Measurements from ENCODE around the gene CST3.
A peak's percentile ranks its signal among the peaks of the same experiment; 100 is the strongest.
"Not testable (repeated sequence)": the region's sequence is repeated elsewhere in the genome, so short reads cannot be mapped to it uniquely, and the experiment has no call there.

The CST3 gene

GRCh38 chr20:23637282-23638221 is at the start of gene CST3:
CST3 (minus strand) TSS chr20:23637955; CDS start chr20:23637862, 93 bp downstream.
- Histone ChIP-seq H3K36me3 (ENCODE audit: control insufficient read depth, insufficient read depth, low read length) (peaks cover 9% of the 10 kb centered on the region), H3K27ac (ENCODE audit: low read depth, low read length) (peak within 1 kb of the TSS; percentile 95), H3K4me3 (ENCODE audit: low read length) (peak within 1 kb of the TSS; percentile 83), H3K4me1 (ENCODE audit: control insufficient read depth, insufficient read depth, low read length) (peaks cover 7% of the 10 kb centered on the region), H3K9ac (ENCODE audit: low read length) (peak within 1 kb of the TSS; percentile 81), H3K27me3 (ENCODE audit: control insufficient read depth, insufficient read depth, low read length) (no peaks in the 10 kb centered on the region)

GRCh38 chr20:23686046-23686750 is 48.4 kb upstream of the CST3 start:
- H3K4me3 ChIP-seq (ENCODE audit: low read length), result no peak overlapping the region
- H3K27me3 ChIP-seq (ENCODE audit: control insufficient read depth, insufficient read depth, low read length), result no peaks in the 10 kb centered on the region
- H3K36me3 ChIP-seq (ENCODE audit: control insufficient read depth, insufficient read depth, low read length), result no peaks in the 10 kb centered on the region
- H3K27ac ChIP-seq (ENCODE audit: low read depth, low read length), result no peak overlapping the region
- no peaks in the 10 kb centered on the region for H3K4me1 ChIP-seq (ENCODE audit: control insufficient read depth, insufficient read depth, low read length)
- no peak overlapping the region for H3K9ac ChIP-seq (ENCODE audit: low read length)

GRCh38 chr20:23685529-23685896 is 47.8 kb upstream of the CST3 start:
- H3K27me3 ChIP-seq (ENCODE audit: control insufficient read depth, insufficient read depth, low read length); H3K9ac ChIP-seq (ENCODE audit: low read length); H3K27ac ChIP-seq (ENCODE audit: low read depth, low read length); H3K4me1 ChIP-seq (ENCODE audit: control insufficient read depth, insufficient read depth, low read length); H3K36me3 ChIP-seq (ENCODE audit: control insufficient read depth, insufficient read depth, low read length); H3K4me3 ChIP-seq (ENCODE audit: low read length): not testable (repeated sequence)

GRCh38 chr20:23684261-23684660 is 46.5 kb upstream of the CST3 start:
- Histone ChIP-seq H3K27me3 (ENCODE audit: control insufficient read depth, insufficient read depth, low read length) (no peaks in the 10 kb centered on the region), H3K9ac (ENCODE audit: low read length) (no peak overlapping the region), H3K27ac (ENCODE audit: low read depth, low read length) (no peak overlapping the region), H3K36me3 (ENCODE audit: control insufficient read depth, insufficient read depth, low read length) (no peaks in the 10 kb centered on the region), H3K4me3 (ENCODE audit: low read length) (no peak overlapping the region), H3K4me1 (ENCODE audit: control insufficient read depth, insufficient read depth, low read length) (no peaks in the 10 kb centered on the region)

- H3K27ac ChIP-seq (ENCODE audit: low read depth, low read length), result no peak overlapping the region
- no peak overlapping the region for H3K9ac ChIP-seq (ENCODE audit: low read length)
Observed at GRCh38 chr20:23683807-23684206, 46.1 kb upstream of the CST3 start.

GRCh38 chr20:23683281-23683680 is 45.5 kb upstream of the CST3 start:
- Histone ChIP-seq H3K4me3 (ENCODE audit: low read length) (no peak overlapping the region), H3K4me1 (ENCODE audit: control insufficient read depth, insufficient read depth, low read length) (no peaks in the 10 kb centered on the region), H3K9ac (ENCODE audit: low read length) (no peak overlapping the region), H3K27ac (ENCODE audit: low read depth, low read length) (no peak overlapping the region), H3K27me3 (ENCODE audit: control insufficient read depth, insufficient read depth, low read length) (no peaks in the 10 kb centered on the region), H3K36me3 (ENCODE audit: control insufficient read depth, insufficient read depth, low read length) (no peaks in the 10 kb centered on the region)

More at GRCh38 chr20:23683807-23684206, 46.1 kb upstream of the CST3 start:
- H3K4me3 ChIP-seq (ENCODE audit: low read length), result no peak overlapping the region
- H3K27me3 ChIP-seq (ENCODE audit: control insufficient read depth, insufficient read depth, low read length), result no peaks in the 10 kb centered on the region
- no peaks in the 10 kb centered on the region for H3K36me3 ChIP-seq (ENCODE audit: control insufficient read depth, insufficient read depth, low read length)
- no peaks in the 10 kb centered on the region for H3K4me1 ChIP-seq (ENCODE audit: control insufficient read depth, insufficient read depth, low read length)

GRCh38 chr20:23680146-23680545 is 42.4 kb upstream of the CST3 start:
- no peak overlapping the region for H3K27ac ChIP-seq (ENCODE audit: low read depth, low read length)
- H3K4me3 ChIP-seq (ENCODE audit: low read length), result no peak overlapping the region
- no peaks in the 10 kb centered on the region for H3K4me1 ChIP-seq (ENCODE audit: control insufficient read depth, insufficient read depth, low read length)
- no peaks in the 10 kb centered on the region for H3K27me3 ChIP-seq (ENCODE audit: control insufficient read depth, insufficient read depth, low read length)
- no peaks in the 10 kb centered on the region for H3K36me3 ChIP-seq (ENCODE audit: control insufficient read depth, insufficient read depth, low read length)
- H3K9ac ChIP-seq (ENCODE audit: low read length), result no peak overlapping the region

GRCh38 chr20:23679133-23680092 is 41.7 kb upstream of the CST3 start:
- H3K4me1 ChIP-seq (ENCODE audit: control insufficient read depth, insufficient read depth, low read length), result no peaks in the 10 kb centered on the region
- no peaks in the 10 kb centered on the region for H3K27me3 ChIP-seq (ENCODE audit: control insufficient read depth, insufficient read depth, low read length)
- H3K27ac ChIP-seq (ENCODE audit: low read depth, low read length), result no peak overlapping the region
- H3K9ac ChIP-seq (ENCODE audit: low read length), result no peak overlapping the region
- H3K36me3 ChIP-seq (ENCODE audit: control insufficient read depth, insufficient read depth, low read length), result no peaks in the 10 kb centered on the region
- H3K4me3 ChIP-seq (ENCODE audit: low read length), result no peak overlapping the region

- Histone ChIP-seq H3K36me3 (ENCODE audit: control insufficient read depth, insufficient read depth, low read length) (no peaks in the 10 kb centered on the region), H3K27ac (ENCODE audit: low read depth, low read length) (no peak overlapping the region), H3K4me1 (ENCODE audit: control insufficient read depth, insufficient read depth, low read length) (no peaks in the 10 kb centered on the region), H3K9ac (ENCODE audit: low read length) (no peak overlapping the region), H3K4me3 (ENCODE audit: low read length) (no peak overlapping the region), H3K27me3 (ENCODE audit: control insufficient read depth, insufficient read depth, low read length) (no peaks in the 10 kb centered on the region)
Observed at GRCh38 chr20:23673209-23673608, 35.5 kb upstream of the CST3 start.

GRCh38 chr20:23672158-23672557 is 34.4 kb upstream of the CST3 start:
- Histone ChIP-seq H3K4me1 (ENCODE audit: control insufficient read depth, insufficient read depth, low read length) (no peaks in the 10 kb centered on the region), H3K4me3 (ENCODE audit: low read length) (no peak overlapping the region), H3K27me3 (ENCODE audit: control insufficient read depth, insufficient read depth, low read length) (no peaks in the 10 kb centered on the region), H3K9ac (ENCODE audit: low read length) (no peak overlapping the region), H3K36me3 (ENCODE audit: control insufficient read depth, insufficient read depth, low read length) (no peaks in the 10 kb centered on the region), H3K27ac (ENCODE audit: low read depth, low read length) (no peak overlapping the region)

- H3K36me3 ChIP-seq (ENCODE audit: control insufficient read depth, insufficient read depth, low read length), result no peaks in the 10 kb centered on the region
- H3K4me1 ChIP-seq (ENCODE audit: control insufficient read depth, insufficient read depth, low read length), result no peaks in the 10 kb centered on the region
- H3K27me3 ChIP-seq (ENCODE audit: control insufficient read depth, insufficient read depth, low read length), result no peaks in the 10 kb centered on the region
- no peak overlapping the region for H3K4me3 ChIP-seq (ENCODE audit: low read length)
- H3K27ac ChIP-seq (ENCODE audit: low read depth, low read length), result no peak overlapping the region
- no peak overlapping the region for H3K9ac ChIP-seq (ENCODE audit: low read length)
Observed at GRCh38 chr20:23671479-23671878, 33.7 kb upstream of the CST3 start.

- no peaks in the 10 kb centered on the region for H3K36me3 ChIP-seq (ENCODE audit: control insufficient read depth, insufficient read depth, low read length)
- H3K9ac ChIP-seq (ENCODE audit: low read length), result no peak overlapping the region
- no peaks in the 10 kb centered on the region for H3K27me3 ChIP-seq (ENCODE audit: control insufficient read depth, insufficient read depth, low read length)
- H3K4me1 ChIP-seq (ENCODE audit: control insufficient read depth, insufficient read depth, low read length), result no peaks in the 10 kb centered on the region
- no peak overlapping the region for H3K27ac ChIP-seq (ENCODE audit: low read depth, low read length)
- H3K4me3 ChIP-seq (ENCODE audit: low read length), result no peak overlapping the region
Observed at GRCh38 chr20:23670361-23670760, 32.6 kb upstream of the CST3 start.

Measured in rectal smooth muscle tissue (tissue), 1 donor.